Spleen (tissue), 7 donors: ENCODE measurements around the gene RNF222.
A peak's percentile ranks its signal among the peaks of the same experiment; 100 is the strongest.

ENCODE experiments used
- POLR2AphosphoS5 ChIP-seq, 3 donors: sonication (generic); formaldehyde crosslinking; IDR thresholded peaks; one replicate each; pipeline ENCODE4 v1.5.1; 2017; ENCODE audit warnings: antibody characterized with exemption in 3 of 3
- TF ChIP-seq, protein P1 (sequence below), 11 experiments: fragments of 200-600 bp in 7 of 11; fragments of 450-650 bp in 4 of 11; sonication (generic) in 4 of 11; IDR thresholded peaks in 8 of 11; conservative IDR thresholded peaks in 3 of 11; 1 replicate in 7 of 11; 2 replicates in 4 of 11; pipeline versions ENCODE4 v1.4.0 to v1.8.0; 2016 to 2021; ENCODE audit warnings: antibody characterized with exemption in 11 of 11, inconsistent platforms in 4 of 11, mild to moderate bottlenecking in 1 of 11
- donor health status: DM: no; HTN: no; CAD: no; lungs with moderate emphysema.
- donor health status: DM: no; HTN: no; CAD: no.
- donor health status: DM: no; HTN: no; CAD: no.

DNA sequence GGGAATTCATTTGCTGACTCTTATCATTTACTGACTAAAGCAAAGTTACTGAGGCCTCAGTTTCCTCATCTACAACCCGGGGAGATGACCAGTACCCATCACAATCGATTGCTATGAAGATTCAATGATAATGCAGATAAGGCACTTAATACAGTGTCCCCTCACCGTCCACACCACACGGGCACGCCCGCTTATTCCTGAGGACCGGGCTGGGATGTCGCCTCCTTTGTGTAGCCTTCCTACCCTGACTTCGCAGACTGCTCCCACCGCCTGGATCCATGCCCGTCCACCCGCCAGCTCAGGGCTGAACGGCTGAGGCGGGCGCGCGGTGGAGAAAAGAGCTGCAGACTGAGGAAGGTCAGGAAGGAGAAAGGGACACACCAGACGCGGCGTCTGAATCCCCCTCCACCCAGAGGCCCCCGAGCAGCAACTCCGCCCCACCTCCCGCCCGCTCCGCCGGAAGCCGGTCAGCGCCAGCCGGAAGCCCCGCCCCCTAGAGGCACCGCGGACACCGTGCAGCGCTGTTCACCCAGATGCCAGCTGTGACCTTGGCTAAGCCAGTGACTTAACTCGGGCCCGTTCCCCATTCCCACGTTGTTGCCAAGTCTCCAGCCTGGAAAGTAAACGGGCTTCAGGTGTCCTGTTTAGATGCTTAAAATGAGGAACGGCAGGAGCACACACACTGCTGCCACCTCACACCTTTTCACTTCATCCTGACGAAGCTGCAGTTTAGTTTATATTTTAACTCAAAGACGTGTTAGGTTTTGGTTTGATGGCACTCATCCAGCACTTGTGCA is 21.2 kb downstream of the RNF222 start, which contains the start of gene KRABD2:
- TF ChIP-seq POLR2AphosphoS5 (IDR thresholded peaks at IDR 0.05): peak; percentile 90 to 96 (median 91)
- TF ChIP-seq, protein P1, sequence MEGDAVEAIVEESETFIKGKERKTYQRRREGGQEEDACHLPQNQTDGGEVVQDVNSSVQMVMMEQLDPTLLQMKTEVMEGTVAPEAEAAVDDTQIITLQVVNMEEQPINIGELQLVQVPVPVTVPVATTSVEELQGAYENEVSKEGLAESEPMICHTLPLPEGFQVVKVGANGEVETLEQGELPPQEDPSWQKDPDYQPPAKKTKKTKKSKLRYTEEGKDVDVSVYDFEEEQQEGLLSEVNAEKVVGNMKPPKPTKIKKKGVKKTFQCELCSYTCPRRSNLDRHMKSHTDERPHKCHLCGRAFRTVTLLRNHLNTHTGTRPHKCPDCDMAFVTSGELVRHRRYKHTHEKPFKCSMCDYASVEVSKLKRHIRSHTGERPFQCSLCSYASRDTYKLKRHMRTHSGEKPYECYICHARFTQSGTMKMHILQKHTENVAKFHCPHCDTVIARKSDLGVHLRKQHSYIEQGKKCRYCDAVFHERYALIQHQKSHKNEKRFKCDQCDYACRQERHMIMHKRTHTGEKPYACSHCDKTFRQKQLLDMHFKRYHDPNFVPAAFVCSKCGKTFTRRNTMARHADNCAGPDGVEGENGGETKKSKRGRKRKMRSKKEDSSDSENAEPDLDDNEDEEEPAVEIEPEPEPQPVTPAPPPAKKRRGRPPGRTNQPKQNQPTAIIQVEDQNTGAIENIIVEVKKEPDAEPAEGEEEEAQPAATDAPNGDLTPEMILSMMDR (IDR thresholded peaks at IDR 0.05 in 8 of 11, conservative IDR thresholded peaks at IDR 0.05 in 3 of 11): peak; percentile 42 to 85 (median 73)
